PC-3 (cell line): ENCODE results near the gene TP63. TPM values are rescaled to one million over a fixed set of nuclear protein-coding genes. Genes with fewer than 3 reads are reported as not detected.
A peak's percentile ranks its signal among the peaks of the same experiment; 100 is the strongest.

Experiments used
- ATAC-seq: fragments of 200-7000 bp; cut with Tn5 transposase; 2 replicates; pipeline ENCODE4 v1.9.1; 2020; ENCODE audit warnings: mild to moderate bottlenecking, moderate library complexity
- BruUV-seq: library from RNA; stranded (reverse); fragments of 400-500 nt; replicated peaks from 2 replicates; lab custom pipeline; 2021; lab: Mats Ljungman, UMichigan
- CTCF ChIA-PET: fragments of 300-600 bp; sonication (Branson Sonifier 250); formaldehyde crosslinking; loops from one replicate; lab custom pipeline; 2022; ENCODE audit warnings: antibody characterized with exemption; lab: Charles Lee
- POLR2A ChIA-PET: fragments of 300-600 bp; sonication (Branson Sonifier 250); formaldehyde crosslinking; loops from one replicate; lab custom pipeline; 2022; ENCODE audit warnings: antibody characterized with exemption; ENCODE audit not compliant: unreplicated experiment; lab: Charles Lee
- DNase-seq: peaks from one replicate; pipeline ENCODE4 v3.0.0-alpha.2; 2015
- H2AFZ ChIP-seq: fragments of 300-600 bp; sonication (generic); 2 replicates; pipeline ENCODE4 v1.6.0; 2016; ENCODE audit warnings: antibody characterized with exemption, low read length
- H3F3A ChIP-seq: fragments of 300-600 bp; sonication (generic); one replicate; pipeline ENCODE4 v1.6.0; 2017; ENCODE audit warnings: antibody characterized with exemption, low read length, control low read depth, mild to moderate bottlenecking; ENCODE audit not compliant: unreplicated experiment
- H3K27ac ChIP-seq: fragments of 300-600 bp; sonication (generic); 2 replicates; pipeline ENCODE4 v1.5.1; 2016; ENCODE audit warnings: mild to moderate bottlenecking, low read length
- H3K27me3 ChIP-seq: fragments of 300-600 bp; sonication (generic); 2 replicates; pipeline ENCODE4 v1.6.1; 2016; ENCODE audit warnings: low read length, mixed read lengths
- H3K36me3 ChIP-seq: fragments of 300-600 bp; sonication (generic); 2 replicates; pipeline ENCODE4 v1.6.1; 2016; ENCODE audit warnings: low read depth, mixed run types, low read length, mixed read lengths
- H3K4me1 ChIP-seq: fragments of 300-600 bp; sonication (generic); 2 replicates; pipeline ENCODE4 v1.5.1; 2016; ENCODE audit warnings: low read length; ENCODE audit not compliant: insufficient read depth
- H3K4me2 ChIP-seq: fragments of 300-600 bp; sonication (generic); 2 replicates; pipeline ENCODE4 v1.6.0; 2016; ENCODE audit warnings: low read length
- H3K4me3 ChIP-seq: fragments of 300-600 bp; sonication (generic); 2 replicates; pipeline ENCODE4 v1.5.1; 2016; ENCODE audit warnings: mild to moderate bottlenecking, low read length, mixed read lengths
- H3K79me2 ChIP-seq: fragments of 300-600 bp; sonication (generic); 2 replicates; pipeline ENCODE4 v1.6.1; 2017; ENCODE audit warnings: low read length, mixed read lengths
- H3K9ac ChIP-seq: fragments of 300-600 bp; sonication (generic); 2 replicates; pipeline ENCODE4 v1.6.0; 2016; ENCODE audit warnings: mild to moderate bottlenecking, low read length
- H3K9me2 ChIP-seq: fragments of 300-600 bp; sonication (generic); replicated peaks from 2 replicates; pipeline ENCODE4 v1.6.1; 2016; ENCODE audit warnings: mixed run types, low read length, mixed read lengths
- H3K9me3 ChIP-seq: fragments of 300-600 bp; sonication (generic); 2 replicates; pipeline ENCODE4 v1.6.1; 2016; ENCODE audit warnings: low read length, mixed read lengths
- H4K20me1 ChIP-seq: fragments of 300-600 bp; sonication (generic); 2 replicates; pipeline ENCODE4 v1.6.1; 2016; ENCODE audit warnings: low read length, mixed read lengths
- EZH2 ChIP-seq: fragments of 300-600 bp; sonication (generic); IDR thresholded peaks from one replicate; pipeline ENCODE4 v1.6.1; 2017; ENCODE audit warnings: antibody characterized with exemption, mild to moderate bottlenecking, low read length; ENCODE audit not compliant: unreplicated experiment
- EZH2phosphoT487 ChIP-seq: fragments of 300-600 bp; sonication (generic); IDR thresholded peaks from 2 replicates; pipeline ENCODE4 v1.6.1; 2018; ENCODE audit warnings: mild to moderate bottlenecking, antibody characterized with exemption, low read length, borderline replicate concordance
- intact Hi-C: fragments of 100-400 bp; cut with micrococcal nuclease; formaldehyde crosslinking; loops from 2 replicates; pipeline ENCODE4 v1.9.0; 2023
- total RNA-seq: library from RNA; depleted of rRNA; stranded (reverse); fragments of >200 nt; gene quantifications from 2 replicates; pipeline ENCODE4 v1.2.3, GENCODE V29; 2014
- TF ChIP-seq, protein P1 (sequence below): fragments of 300-600 bp; sonication (generic); conservative IDR thresholded peaks from 2 replicates; pipeline ENCODE4 v1.5.1; 2017; ENCODE audit warnings: antibody characterized with exemption, low read depth, mild to moderate bottlenecking, low read length

The TP63 gene
- total RNA-seq, 1 experiment from 2014 or later, result 0.29 TPM

DNA sequence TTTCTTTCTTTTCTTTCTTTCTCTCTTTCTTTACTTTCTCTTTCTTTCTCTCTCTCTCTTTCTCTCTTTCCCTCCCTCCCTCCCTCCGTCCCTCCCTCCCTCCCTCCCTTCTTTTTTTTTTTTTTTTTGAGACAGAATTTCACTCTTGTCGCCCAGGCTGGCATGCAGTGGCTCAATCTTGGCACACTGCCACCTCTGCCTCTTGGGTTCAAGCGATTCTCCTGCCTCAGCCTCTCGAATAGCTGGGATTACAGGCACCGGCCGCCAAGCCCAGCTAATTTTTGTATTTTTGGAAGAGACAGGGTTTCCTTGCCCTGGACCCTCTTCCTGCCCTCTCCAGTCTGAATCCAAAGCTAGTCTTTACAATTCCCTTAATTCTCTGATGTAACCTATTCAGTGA lies 102.9 kb downstream of the TP63 start:
- DNase-seq (no peak), ATAC-seq (no peak)
- no peak overlapping the region for H3K9ac ChIP-seq
- no peaks in the 10 kb centered on the region for H4K20me1 ChIP-seq
- H3K4me3 ChIP-seq, result no peak overlapping the region
- CTCF ChIA-PET, result interaction anchor here (0.6 kb wide), 1 partner anchor 872 kb away, joined by 3 read pairs; no protein-coding TSS in a partner anchor
- H3K4me2 ChIP-seq, result no peak overlapping the region
- no peaks in the 10 kb centered on the region for H3F3A ChIP-seq
- H3K79me2 ChIP-seq, result no peaks in the 10 kb centered on the region
- no peaks in the 10 kb centered on the region for H3K36me3 ChIP-seq
- no peaks in the 10 kb centered on the region for H3K27me3 ChIP-seq
- H3K27ac ChIP-seq, result no peak overlapping the region
- no TSS peak for BruUV-seq
- intact Hi-C loops, result no loop called here
- H3K4me1 ChIP-seq, result peaks cover 8% of the 10 kb centered on the region; the same call in 1 of the 2 replicates
- H3K9me3 ChIP-seq, result no peaks in the 10 kb centered on the region
- no peak for TF ChIP-seq EZH2phosphoT487
- TF ChIP-seq EZH2, result no peak
- TF ChIP-seq, protein P1, sequence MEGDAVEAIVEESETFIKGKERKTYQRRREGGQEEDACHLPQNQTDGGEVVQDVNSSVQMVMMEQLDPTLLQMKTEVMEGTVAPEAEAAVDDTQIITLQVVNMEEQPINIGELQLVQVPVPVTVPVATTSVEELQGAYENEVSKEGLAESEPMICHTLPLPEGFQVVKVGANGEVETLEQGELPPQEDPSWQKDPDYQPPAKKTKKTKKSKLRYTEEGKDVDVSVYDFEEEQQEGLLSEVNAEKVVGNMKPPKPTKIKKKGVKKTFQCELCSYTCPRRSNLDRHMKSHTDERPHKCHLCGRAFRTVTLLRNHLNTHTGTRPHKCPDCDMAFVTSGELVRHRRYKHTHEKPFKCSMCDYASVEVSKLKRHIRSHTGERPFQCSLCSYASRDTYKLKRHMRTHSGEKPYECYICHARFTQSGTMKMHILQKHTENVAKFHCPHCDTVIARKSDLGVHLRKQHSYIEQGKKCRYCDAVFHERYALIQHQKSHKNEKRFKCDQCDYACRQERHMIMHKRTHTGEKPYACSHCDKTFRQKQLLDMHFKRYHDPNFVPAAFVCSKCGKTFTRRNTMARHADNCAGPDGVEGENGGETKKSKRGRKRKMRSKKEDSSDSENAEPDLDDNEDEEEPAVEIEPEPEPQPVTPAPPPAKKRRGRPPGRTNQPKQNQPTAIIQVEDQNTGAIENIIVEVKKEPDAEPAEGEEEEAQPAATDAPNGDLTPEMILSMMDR, result no peak
- POLR2A ChIA-PET, result no interaction called here
- H2AFZ ChIP-seq, result no peak overlapping the region
- no peaks in the 10 kb centered on the region for H3K9me2 ChIP-seq

DNA sequence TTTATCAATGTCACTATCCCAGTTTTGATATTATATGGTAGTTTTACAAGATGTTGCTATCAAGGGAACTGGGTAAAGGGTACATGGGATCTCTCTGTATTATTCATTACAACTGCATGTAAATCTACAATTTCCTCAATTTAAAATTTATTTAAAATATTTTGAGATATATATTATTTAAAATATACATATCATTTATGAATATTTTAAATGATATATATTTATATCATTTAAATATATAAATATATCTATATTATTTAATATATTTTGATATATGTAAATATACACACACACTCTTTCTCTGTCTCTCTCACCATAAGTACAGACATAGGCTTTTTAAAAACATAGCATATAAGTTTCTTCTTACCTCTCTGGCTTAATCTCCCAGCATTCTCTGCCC lies 104.7 kb downstream of the TP63 start:
- H3F3A ChIP-seq, result no peaks in the 10 kb centered on the region
- H3K9me2 ChIP-seq, result no peaks in the 10 kb centered on the region
- H3K4me1 ChIP-seq, result peaks cover 8% of the 10 kb centered on the region; the same call in 1 of the 2 replicates
- CTCF ChIA-PET, result interaction anchor here (0.8 kb wide), 1 partner anchor 21 kb away, joined by 4 read pairs; no protein-coding TSS in a partner anchor
- H2AFZ ChIP-seq, result no peak overlapping the region
- POLR2A ChIA-PET, result no interaction called here
- H3K36me3 ChIP-seq, result no peaks in the 10 kb centered on the region
- no peaks in the 10 kb centered on the region for H3K27me3 ChIP-seq
- H3K27ac ChIP-seq, result no peak overlapping the region
- H4K20me1 ChIP-seq, result no peaks in the 10 kb centered on the region
- H3K4me3 ChIP-seq, result no peak overlapping the region
- no TSS peak for BruUV-seq
- no peak for ATAC-seq
- H3K79me2 ChIP-seq, result no peaks in the 10 kb centered on the region
- intact Hi-C loops, result no loop called here
- no peaks in the 10 kb centered on the region for H3K9me3 ChIP-seq
- H3K9ac ChIP-seq, result no peak overlapping the region
- H3K4me2 ChIP-seq, result no peak overlapping the region
- TF ChIP-seq EZH2phosphoT487 (no peak), EZH2 (no peak)
- DNase-seq, result no peak

DNA sequence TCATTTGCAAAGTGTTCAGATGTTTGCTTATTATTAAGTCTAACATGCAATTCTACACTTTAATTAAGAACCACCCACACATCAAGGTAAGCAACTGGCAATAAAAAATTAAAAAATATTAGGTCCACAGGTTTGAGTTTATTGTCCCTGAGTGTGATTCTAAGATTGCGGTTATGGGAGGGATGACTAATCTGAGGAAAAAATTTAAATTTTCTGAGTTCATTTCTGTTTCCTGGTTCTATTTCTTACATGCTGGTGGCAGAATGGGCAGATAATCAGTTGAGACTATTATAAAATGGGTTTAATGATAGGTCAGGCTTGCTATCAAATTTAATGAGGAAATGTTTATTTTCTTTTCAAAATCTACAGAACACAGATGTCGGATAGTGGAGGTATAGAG lies 105.9 kb downstream of the TP63 start:
- Histone ChIP-seq H3K9me3 (no peaks in the 10 kb centered on the region), H3K27ac (no peak overlapping the region), H2AFZ (no peak overlapping the region), H3K27me3 (no peaks in the 10 kb centered on the region), H3K79me2 (no peaks in the 10 kb centered on the region), H3K9me2 (no peaks in the 10 kb centered on the region), H3K36me3 (no peaks in the 10 kb centered on the region), H3K4me3 (no peak overlapping the region), H3K9ac (no peak overlapping the region), H4K20me1 (no peaks in the 10 kb centered on the region), H3F3A (no peaks in the 10 kb centered on the region), H3K4me1 (peaks cover 8% of the 10 kb centered on the region; the same call in 1 of the 2 replicates), H3K4me2 (no peak overlapping the region)
- no peak for ATAC-seq
- peak; percentile 26 for DNase-seq
- CTCF ChIA-PET, result no interaction called here
- POLR2A ChIA-PET, result interaction anchor here (0.7 kb wide), 1 partner anchor 290 kb away, joined by 3 read pairs; no protein-coding TSS in a partner anchor
- no TSS peak for BruUV-seq
- TF ChIP-seq, protein P1, result no peak
- intact Hi-C loops, result no loop called here
